SW 1271 (cell line): ENCODE measurements around the gene TRIM62.
A peak's percentile ranks its signal among the peaks of the same experiment; 100 is the strongest.
"Not testable (repeated sequence)": the region's sequence is repeated elsewhere in the genome, so short reads cannot be mapped to it uniquely, and the experiment has no call there.

Experiments used
- DNase-seq, 2 experiments: peaks; one replicate each; lab custom pipeline; 2025; lab: John Stamatoyannopoulos, UW

Gene TRIM62

DNA sequence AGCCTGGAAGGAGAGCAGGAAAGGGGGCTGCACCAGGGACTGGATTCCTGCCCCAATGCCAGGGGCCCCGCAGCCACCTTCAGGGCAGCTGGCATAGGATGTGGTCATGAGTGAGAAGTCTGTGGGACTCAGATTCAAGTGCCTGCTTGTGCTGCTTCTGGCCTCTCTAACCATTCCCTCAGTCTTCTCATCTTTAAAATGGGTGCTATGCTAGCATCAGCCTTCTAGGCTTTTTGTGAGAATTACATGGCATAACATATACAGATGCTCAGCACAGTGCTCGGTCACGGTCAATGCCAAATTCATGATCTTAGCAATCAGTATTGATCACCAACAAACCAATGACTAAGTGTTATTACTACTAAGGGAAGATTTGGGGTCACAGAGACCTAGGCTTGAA is 23.5 kb downstream of the TRIM62 start:
- DNase-seq = no peak

DNA sequence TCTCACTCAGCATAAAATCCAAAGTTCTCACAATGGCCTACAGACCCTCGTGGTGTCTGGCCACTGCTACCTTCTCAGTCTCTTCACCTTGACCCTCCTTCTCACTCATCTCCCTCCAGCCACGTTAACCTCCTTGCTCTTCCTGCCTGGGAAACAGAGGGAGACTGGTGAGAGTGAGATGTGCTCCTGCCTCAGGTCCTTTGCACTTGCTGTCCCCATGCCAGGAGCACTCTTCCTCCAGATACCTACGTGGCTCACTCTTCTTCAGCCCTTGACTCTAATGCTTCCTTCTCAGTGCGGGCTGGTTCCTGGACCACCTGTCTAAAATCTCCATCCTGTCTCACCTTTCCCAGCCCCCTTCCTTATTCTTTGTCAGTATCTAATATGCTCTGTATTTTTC is 24.7 kb downstream of the TRIM62 start:
- no peak for DNase-seq

DNA sequence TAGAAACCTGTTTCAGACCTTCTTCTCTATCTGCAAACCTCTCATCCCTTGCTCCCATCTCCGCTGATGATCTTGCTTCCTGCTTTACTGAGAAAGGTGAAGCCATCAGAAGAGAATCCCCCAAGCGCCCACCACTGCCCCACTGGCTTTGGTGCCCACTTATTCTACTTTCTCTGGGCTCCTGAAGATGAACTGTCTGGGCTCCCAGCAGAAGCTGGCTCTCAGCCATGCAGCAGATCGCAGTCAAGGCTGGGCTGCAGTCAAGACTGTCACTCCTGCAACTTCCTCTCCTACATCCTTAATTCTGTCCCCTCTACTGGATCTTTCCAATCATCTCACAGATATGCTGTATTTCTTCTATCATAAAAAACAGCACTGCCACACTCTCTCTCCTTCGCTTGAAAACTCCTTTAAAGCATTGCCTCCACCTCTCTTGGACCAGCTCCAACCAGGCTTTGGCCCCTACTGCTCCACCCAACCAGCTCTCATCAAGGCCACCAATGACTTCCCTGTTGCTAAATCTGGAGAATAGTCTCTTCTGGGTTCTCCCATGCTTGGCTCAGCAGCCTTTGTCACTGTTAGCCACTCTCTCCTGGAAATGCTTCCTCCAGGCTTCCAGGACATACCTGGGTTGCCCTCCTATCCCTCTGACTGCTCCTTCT is 25.8 kb downstream of the TRIM62 start:
- no peak for DNase-seq

DNA sequence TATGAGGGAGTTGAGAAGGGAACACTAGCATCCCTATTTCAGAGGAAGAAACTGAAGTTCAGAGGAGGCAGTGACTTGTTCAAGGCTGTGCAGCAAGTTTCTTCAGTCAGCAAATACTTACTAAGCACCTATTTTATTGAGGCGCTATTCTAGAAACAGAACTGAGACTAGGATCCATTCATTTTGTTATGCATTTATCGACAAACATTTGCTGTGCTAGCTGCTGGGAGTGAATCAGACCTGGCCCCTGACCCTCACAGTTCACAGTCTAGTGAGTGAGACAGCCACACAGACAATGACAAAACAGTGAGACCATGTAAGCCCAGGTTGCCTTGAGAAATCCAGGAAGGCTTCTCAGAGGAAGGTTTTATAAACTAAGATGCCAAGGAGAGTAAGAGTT is 28.2 kb downstream of the TRIM62 start:
- DNase-seq = no peak

DNA sequence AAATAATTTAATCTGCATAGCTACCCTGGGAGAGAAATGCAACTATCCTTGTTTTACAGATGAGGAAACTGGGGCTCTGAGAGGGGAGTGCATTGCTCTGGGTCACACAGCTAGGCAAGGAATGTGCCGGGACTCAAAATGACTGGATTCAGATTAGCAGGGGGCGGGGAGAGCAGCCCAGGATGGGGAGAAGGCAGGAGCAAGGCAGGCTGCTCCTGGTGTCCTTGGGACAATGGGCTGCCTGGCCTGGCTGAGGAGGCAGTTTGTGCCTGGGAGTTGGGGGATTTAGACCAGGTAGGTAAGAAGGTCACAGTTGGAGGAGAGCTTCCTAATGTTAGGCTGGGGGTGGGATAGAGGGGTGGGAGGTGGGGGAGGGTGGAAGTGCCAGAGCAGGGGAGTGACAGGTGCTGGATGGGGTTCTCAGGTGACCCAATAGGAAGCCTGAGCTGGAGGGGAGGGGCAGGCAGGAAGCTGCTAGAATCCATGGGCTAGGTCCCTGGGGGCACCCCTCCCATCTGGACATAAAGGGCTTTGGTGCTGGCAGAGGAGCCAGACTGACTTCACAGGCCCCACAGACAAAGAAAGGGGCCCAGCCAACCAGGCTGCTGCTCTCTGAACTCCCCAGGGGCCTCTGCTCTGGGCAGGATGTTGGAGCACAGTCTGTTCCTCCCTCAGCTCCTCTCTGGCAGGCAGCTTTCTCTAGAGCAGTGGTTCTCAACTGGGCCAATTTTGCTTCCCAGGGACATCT is 29.0 kb downstream of the TRIM62 start:
- DNase-seq = no peak

DNA sequence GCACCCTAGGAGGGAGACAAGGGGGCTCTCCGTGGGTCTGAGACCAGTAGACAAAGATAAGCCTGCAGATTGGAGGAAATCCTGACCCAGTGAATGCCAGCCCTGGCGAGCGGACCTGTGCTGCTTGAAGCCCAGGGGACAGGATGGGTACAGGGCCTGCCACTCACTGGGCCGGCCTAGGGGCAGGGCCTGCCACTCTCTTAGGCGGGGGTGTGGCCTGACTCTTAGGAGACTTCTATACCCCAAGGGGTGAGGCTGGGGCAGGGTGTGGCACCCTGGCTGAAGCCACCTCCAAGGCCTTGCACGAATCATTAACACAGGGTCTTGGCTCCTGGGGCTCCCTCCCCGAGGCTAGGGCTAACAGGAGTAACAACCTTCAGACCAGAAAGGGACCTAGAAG is 30.7 kb downstream of the TRIM62 start:
- DNase-seq = no peak

DNA sequence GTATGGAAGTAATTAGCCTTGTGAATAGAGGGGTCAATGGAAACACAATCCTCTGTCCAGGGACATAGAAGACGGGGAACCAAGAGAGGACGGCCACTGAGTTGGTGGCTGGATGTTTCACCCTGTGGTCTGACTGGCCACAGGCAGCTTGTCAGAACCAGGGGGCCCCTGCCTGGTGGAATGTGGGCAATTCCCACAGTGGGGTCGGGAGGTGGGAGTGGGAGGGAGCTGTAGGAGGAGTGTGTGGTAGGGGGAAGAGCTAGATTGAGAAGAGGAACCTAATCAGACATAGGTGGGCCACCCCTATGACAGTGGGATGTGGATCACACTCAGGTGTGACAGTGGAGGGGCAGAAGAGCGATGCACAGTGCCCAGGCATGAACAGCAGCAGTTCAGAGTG is 31.3 kb downstream of the TRIM62 start:
- DNase-seq = no peak

DNA sequence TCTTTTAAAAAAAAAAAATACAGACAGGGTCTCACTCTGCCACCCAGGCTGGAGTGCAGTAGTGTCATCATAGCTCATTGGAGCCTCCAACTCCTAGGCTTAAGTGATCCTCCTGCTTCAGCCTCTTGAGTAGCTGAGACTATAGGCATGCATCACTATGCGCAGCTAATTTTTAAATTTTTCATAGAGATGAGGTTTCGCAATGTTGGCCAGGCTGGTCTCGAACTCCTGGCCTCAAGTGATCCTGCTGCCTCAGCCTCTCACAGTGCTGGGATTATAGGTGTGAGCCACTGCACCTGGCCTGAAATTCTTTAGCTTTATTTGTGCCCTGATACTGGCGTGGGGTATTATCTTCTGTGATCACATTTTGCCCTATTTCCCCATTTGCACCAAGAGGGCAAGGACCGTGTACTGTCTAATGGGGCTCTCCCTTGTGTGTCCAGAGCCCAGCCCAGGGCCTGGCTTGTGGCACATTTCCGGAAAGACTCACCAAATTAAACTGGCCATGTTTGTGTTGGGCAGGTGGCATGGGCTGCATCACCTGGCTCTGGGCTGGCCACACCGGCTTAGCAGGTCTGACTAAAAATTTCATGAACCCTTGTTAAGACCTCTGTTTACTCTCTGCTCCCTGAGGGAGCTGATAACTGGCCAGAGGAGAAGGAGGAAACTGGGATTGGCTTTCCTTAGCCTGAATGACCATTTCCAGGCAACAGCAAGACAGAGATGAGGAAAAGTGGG is 32.2 kb downstream of the TRIM62 start:
- DNase-seq = no peak

DNA sequence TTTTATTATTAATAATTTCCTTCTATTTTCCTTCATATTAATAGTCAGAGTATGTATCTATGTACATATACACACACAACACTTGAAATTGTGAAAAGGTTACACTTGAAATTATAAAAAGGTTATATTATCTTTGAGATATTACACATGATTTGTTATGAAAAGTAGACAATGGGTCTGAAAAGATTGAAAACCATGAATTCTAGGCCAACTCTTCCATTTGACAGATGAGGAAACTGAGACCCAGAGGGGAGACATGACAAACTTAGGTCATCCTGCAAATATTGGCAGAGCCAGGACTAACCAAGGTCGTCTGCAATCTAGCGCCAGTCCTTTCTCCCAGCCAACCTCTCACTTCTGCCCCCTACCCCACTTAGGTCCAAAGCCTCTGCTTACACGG is 33.2 kb downstream of the TRIM62 start:
- no peak for DNase-seq

DNA sequence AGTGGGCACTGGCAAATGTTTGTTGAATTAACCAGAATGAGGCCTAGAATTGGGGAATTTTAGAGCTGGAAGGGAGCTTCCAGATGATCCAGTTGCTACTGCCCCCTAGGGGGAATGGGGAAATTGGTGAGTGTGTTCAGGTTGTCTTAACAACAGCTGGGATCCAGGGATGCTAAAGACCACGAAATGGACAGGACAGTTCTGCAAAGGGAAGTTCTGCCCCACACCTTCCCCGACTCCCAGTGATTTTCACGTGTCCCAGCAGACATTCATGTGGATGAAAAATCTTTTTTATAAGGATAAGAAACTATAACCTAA is 33.9 kb downstream of the TRIM62 start:
- peak in 1 of 2 experiments; percentile 4 for DNase-seq

DNA sequence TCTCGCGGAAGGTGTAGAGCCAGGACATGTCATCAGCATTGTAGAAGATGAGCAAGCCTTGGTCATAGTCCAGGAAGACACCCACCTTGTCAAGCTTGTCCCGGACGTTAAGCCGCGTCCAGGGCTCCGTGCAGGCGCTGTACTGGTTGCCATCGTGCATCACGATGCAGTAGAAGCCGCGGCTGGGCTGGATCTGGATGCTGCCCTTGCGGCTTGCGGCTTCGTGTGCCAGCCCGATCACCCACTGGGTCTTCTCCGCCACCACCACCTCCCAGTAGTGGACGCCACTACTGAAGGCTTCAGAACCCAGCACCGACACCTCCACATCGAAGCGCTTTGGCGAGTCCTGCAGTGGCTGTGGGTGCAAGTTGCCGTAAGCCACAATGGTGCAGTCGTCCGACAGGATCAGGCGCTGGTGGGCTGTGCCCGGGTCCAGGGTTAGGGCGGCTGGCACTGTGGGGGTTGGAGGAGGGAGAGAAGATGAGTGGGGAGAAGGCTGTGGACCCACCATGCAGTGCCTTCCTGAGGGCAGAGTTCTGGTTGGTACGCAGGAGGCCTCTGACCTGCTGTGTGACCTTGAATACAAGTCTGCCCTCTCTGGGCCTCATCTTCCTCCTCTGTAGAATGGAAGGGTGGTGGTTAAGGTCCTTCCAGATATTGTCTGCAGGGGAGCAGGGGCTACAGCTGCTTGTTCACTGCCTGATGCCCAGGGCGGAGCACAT is 34.4 kb downstream of the TRIM62 start:
- DNase-seq = no peak

DNA sequence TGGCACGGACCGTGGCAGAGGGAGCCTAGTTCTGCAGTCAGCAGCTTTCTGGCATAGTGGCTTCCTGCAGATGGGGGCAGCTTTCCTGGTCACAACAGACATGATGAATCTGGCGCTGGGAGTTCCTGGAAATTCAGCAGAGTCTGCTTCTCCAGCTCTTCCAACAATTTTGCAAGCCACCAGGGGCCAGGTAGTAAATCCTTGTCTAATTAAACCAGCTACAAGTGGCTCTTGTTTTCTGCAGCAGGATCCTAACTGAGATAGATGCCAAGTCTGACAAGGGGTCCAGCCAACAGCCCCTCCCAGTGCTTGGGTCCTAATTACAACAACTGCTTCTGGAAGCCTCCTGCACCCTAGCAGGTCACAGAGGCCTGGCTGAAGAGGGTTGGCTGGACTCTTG is 35.8 kb downstream of the TRIM62 start:
- DNase-seq = no peak

DNA sequence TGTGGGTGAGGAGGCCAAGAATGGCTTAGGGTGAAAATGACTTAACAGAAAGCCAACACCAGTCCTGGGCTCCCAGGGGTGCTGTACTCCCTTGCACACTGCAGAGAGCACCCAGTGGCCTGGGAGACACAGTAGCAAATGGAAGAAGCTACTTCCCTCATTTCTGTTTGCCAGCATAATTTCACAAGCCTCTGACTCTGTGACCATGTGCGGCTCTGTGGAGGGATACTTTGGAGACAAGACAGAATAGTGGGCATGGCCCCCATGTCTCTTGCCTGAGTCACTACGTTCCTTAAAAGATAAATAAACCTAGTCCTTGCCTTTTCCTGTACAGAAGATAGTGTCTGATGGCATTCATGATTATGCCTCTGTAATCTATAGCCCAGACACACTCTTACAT is 38.1 kb downstream of the TRIM62 start:
- DNase-seq = no peak

DNA sequence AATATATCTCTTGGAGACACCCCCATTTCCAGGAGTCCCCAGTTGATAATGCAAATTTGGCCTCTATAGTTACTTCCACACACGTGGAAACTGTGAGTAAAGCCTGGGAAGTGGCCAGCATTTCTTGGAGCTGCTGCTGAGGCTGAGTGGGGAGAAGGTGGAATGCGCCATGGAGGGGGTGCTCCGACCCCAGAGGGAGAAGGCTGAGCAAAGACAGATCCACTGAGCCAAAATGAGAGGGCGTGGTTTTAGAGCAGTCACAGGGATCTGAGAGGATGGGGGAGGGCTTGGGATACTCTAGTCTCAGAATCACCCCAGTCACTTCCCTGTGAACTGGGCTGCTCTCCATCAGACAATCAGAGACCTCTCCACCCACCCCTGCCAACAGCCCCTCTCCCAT is 38.7 kb downstream of the TRIM62 start:
- no peak for DNase-seq

DNA sequence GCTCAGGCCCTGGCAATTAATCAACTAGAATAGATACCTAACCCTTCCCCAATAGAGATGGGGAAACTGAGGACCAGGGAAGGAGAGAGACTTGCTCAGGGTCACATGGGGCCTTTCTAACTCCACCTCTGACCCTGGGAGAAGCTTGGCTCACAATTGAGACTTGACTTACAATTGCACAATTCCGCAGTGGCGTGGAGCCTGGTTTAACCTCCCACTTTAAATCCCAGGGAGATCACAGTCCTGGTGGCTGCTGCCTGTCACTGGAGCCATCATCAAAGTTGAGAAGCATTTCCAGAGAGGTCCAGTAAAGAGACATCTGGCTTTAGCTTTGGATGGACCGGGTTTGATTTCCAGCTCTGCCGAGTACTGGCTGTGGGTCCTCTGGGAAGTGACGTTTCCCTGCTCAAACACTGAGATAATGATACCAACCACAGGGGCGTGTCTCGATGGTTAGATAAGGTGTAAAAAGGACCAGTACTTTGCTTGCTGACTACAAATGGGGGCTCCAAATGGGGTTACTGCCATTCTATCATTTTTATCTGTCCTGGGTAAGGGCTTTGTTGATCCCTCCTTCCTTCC is 39.3 kb downstream of the TRIM62 start:
- no peak for DNase-seq

DNA sequence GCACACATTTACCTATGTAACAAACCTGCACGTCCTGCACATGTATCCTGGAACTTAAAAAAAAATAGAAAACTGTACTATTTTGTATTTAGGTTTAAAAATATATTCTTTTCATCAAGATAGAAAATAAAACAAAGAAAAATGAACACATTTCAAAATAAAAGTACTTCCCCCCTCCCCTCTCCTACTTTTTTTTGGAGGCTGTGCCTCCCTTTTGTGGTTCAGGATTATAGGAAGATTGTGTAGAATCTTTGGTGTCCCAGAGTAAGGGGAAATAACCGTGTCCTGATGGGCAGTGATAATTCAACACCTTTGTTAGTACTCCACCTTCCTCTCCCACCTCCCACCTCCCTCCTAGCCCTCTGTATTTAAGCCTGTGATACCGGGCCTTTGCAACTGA is 40.1 kb downstream of the TRIM62 start:
- DNase-seq = no peak

DNA sequence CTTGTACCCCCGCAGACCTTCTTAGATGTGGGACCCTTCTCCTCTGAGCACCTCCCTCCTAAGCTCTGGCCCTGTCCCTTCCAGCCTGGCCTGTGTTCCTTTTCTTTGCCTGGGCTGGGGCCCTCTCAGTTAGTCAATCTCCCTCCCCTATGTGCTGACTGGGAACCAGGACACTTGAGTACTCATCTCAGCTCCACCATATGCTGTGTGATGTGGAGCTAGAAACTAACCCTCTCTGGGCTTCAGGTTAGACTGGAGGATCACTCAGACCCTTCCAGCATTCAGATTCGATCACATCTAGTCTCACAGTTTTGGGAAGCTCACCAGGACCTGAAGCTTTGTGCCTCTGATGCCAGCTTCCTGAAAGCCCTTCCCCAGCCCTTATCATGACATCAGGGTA is 40.6 kb downstream of the TRIM62 start:
- no peak for DNase-seq

DNA sequence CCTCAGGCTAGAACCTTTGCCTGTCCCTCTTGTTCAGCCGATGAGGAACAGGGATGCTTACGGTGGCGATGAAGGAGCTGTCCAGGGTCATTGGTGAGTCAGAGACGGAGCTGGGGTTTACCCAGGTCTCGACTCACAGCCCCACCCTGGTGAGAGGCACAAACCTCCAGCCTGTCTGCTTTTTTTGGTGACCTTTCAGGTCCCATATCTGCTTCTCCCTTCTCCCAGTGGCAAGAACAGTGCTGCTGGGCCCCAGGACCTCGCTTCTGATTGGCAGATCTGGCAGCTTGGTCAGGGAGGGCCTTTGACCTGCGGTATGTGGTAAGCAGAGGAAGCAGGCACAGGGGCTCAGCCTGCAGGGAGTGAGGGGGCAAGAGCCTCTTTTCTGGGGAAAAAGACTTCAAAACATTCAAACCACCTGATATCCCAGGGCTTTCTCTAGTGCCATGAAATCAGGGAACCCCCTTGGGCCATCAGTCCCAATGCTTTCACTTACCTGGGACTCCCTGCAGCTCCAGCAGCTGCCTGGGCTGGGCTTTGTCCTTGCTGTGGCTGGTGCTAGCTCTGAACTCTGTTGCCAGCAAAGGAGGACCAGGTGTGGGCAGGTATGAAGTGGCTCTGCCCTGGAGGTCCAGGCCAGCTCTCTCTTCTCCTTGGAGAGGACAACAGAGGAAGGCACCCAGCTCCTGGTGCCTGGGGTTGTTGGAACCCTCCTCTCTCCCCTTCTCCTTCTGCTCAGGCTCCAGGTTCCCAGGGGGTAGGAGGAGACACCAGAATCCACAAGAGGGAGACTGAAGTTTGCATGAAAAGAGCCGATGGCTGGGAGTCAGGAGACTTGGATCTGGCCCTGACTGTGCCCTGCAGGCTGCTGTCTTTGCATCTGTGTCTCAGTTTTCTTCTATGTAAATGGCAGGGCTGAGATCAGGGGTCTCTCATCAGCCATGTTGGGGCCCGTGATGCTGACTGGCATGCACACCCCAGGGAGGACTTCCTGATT is 41.4 kb downstream of the TRIM62 start:
- DNase-seq = no peak

DNA sequence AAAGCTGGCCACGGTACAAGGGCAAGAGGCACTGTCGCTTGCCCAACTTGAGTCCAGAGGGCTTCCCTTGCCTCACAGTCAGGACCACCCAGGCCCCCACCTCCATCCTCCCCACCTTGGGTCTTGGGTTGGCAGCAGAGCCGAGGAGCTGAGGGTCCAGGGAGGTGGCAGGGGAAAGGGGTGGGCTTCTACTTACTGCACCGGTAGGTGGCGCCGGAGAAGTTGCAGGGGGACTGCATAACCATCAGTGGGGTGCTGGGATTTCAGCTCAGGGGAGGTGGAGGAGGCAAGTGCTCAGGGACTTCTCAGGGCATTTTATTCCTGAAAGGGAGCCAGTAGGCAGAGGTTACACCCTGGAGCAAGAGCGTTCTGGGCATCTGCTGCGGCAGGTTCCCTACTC is 44.0 kb downstream of the TRIM62 start:
- DNase-seq = no peak

DNA sequence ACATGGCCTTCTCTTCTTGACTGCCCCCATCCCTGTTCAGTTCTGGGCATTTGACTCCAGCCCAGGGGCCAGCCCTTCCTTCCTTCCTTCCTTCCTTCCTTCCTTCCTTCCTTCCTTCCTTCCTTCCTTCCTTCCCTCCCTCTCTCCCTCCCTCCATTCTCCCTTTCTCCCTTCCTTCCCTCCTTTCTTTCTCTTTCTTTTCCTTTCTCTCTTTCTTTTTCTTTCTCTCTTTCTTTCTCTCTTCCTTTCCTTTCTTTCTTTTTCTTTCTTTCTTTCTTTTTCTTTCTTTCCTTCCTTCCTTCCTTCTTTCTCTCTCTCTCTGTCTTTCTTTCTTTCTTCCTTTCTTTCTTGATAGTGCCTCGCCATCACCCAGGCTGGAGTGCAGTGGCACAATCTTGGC is 45.8 kb downstream of the TRIM62 start:
- DNase-seq = not testable (repeated sequence)

DNA sequence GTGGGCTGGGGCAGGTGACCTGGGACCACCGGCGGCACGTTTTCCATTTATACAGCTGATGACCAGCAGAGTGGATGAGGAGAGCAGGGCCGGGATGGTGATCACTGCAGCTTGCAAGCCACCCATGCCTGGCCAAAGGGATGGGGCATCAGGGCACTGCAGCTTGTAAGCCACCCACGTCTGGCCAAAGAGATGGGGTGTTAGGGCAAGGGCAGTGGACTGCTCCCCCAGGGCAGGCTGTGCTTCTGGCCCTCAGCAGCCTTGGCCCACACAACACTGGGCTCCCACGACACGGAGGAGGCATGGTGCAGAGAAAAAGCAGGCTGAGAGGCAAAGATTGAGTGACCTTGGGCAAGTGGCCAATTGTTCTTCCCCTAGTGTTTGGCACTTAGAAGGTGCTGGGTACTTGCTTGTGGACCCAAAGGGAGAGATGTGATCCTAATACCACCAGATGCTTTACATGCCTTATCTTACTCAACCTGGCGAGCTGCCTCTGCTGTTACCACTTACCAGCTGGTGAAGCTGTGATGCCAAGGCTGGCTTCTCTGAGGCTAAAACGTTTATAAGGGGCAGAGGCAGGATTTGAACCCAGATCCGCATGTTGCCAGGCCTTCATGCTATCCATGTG is 48.3 kb downstream of the TRIM62 start:
- DNase-seq = no peak
